Tibial nerve (tissue), 4 donors: ENCODE measurements around the gene PRKRIP1. TPM values are rescaled to one million over a fixed set of nuclear protein-coding genes. Genes with fewer than 3 reads are reported as not detected.

Experiments
- small RNA-seq: library from RNA; depleted of rRNA; stranded (forward); fragments of <200 nt; gene quantifications from one replicate; pipeline ENCODE3, GENCODE V24; 2016
- total RNA-seq, 4 donors: library from RNA; depleted of rRNA; stranded (reverse); fragments of >200 nt; gene quantifications; one replicate each; pipeline ENCODE4 v1.1.0, GENCODE V29; 2016

The PRKRIP1 gene
- total RNA-seq, 4 donors from 2014 or later = 34.7 to 62.1 (median 48.5) TPM

Small RNA genes lying within 50 kb of the gene (small RNA-seq; reads per million reads assigned to genes)
- gene AC091390.4 = not detected
- not detected for gene MIR548O

Other genes with a start within 250 kb of the PRKRIP1 start
- 10 to 100 TPM in 1 of 4 donors, 1 to 10 TPM in 3; 2.4 to 10.8 (median 7.6) TPM for gene SH2B2, start 109.5 kb upstream of the PRKRIP1 start, total RNA-seq
- not detected for gene SPDYE6, start 39.9 kb upstream of the PRKRIP1 start, total RNA-seq
- gene ORAI2, start 37.2 kb downstream of the PRKRIP1 start, total RNA-seq = 10 to 100 TPM in 1 of 4 donors, 1 to 10 TPM in 3; 4.4 to 18.6 (median 7.7) TPM
- 10 to 100 TPM; 17.4 to 21.0 (median 19.1) TPM for gene ALKBH4, start 68.5 kb downstream of the PRKRIP1 start, total RNA-seq
- gene LRWD1, start 68.6 kb downstream of the PRKRIP1 start, total RNA-seq = 10 to 100 TPM; 14.6 to 41.4 (median 28.2) TPM
- gene POLR2J, start 82.6 kb downstream of the PRKRIP1 start, total RNA-seq = 10 to 100 TPM in 3 of 4 donors, 1 to 10 TPM in 1; 9.6 to 24.0 (median 18.9) TPM
- 10 to 100 TPM; 10.5 to 56.1 (median 32.3) TPM for gene RASA4B, start 121.4 kb downstream of the PRKRIP1 start, total RNA-seq
- gene UPK3BL2, start 147.3 kb downstream of the PRKRIP1 start, total RNA-seq = 10 to 100 TPM in 1 of 4 donors, 1 to 10 TPM in 3; 1.5 to 10.0 (median 6.7) TPM
- gene SPDYE2, start 154.9 kb downstream of the PRKRIP1 start, total RNA-seq = under 1 TPM in 1 of 4 donors, not detected in 3; 0.42 TPM
- gene POLR2J3, start 176.2 kb downstream of the PRKRIP1 start, total RNA-seq = 10 to 100 TPM in 3 of 4 donors, 1 to 10 TPM in 1; 9.6 to 27.8 (median 15.4) TPM
- 10 to 100 TPM; 45.9 to 78.6 (median 56.7) TPM for gene RASA4, start 220.4 kb downstream of the PRKRIP1 start, total RNA-seq
- gene UPK3BL1, start 246.4 kb downstream of the PRKRIP1 start, total RNA-seq = 10 to 100 TPM; 30.6 to 56.1 (median 40.6) TPM